K562 (cell line): ENCODE data around the gene OAT. TPM values are rescaled to one million over a fixed set of nuclear protein-coding genes. Genes with fewer than 3 reads are reported as not detected.

ENCODE experiments used
- ATAC-seq: fragments of 200-7000 bp; cut with Tn5 transposase; 3 replicates; pipeline ENCODE4 v1.9.1; 2020; ENCODE audit warnings: moderate library complexity
- BruUV-seq: library from RNA; stranded (reverse); fragments of 400-500 nt; replicated peaks from 2 replicates; lab custom pipeline; 2021; lab: Mats Ljungman, UMichigan
- CTCF ChIA-PET: fragments of 300-600 bp; formaldehyde crosslinking; extraction: SDS; loops from one replicate; lab custom pipeline; 2021; ENCODE audit warnings: low intra/inter-chr PET ratio; lab: Yijun Ruan, JAX
- POLR2A ChIA-PET: fragments of 300-600, 350-650 bp; sonication (Branson Sonifier 250); formaldehyde crosslinking; extraction: SDS; loops from one replicate; lab custom pipeline; 2021; ENCODE audit warnings: antibody characterized with exemption, inconsistent platforms; lab: Yijun Ruan, JAX
- DNase-seq, 4 experiments: peaks; one replicate each; pipeline versions ENCODE4 v3.0.0 to v3.0.0-alpha.2; 2011 to 2018; ENCODE audit warnings: low spot score in 3 of 4, mixed read lengths in 3 of 4; ENCODE audit errors: extremely low read depth in 1 of 4
- FAIRE-seq: peaks from 2 replicates; lab custom pipeline; 2011; peaks lifted over from hg19 to GRCh38; lab: Jason Lieb, UNC
- H2AFZ ChIP-seq: 2 replicates; pipeline ENCODE4 v1.6.0; 2011; ENCODE audit warnings: low read depth, low read length, control low read depth, inconsistent platforms
- H3K27ac ChIP-seq: fragments of 200-600 bp; 3 replicates; pipeline ENCODE4 v1.8.0; 2011; ENCODE audit warnings: low read depth, mild to moderate bottlenecking, control low read depth, inconsistent platforms, low read length, moderate library complexity, mixed read lengths; ENCODE audit errors: extremely low read depth
- H3K27me3 ChIP-seq, 2 experiments: fragments of 300-600 bp in 1 of 2; 2 replicates in 1 of 2; 3 replicates in 1 of 2; pipeline versions ENCODE4 v1.6.0 to v1.8.0; 2011; ENCODE audit warnings: inconsistent platforms in 2 of 2, low read length in 2 of 2, mild to moderate bottlenecking in 1 of 2, mixed read lengths in 1 of 2, moderate library complexity in 1 of 2; ENCODE audit not compliant: control insufficient read depth in 2 of 2, insufficient read depth in 2 of 2
- H3K36me3 ChIP-seq: fragments of 300-600 bp; 3 replicates; pipeline ENCODE4 v1.8.0; 2011; ENCODE audit warnings: mild to moderate bottlenecking, low read length, inconsistent platforms; ENCODE audit not compliant: control insufficient read depth, insufficient read depth
- H3K4me1 ChIP-seq, 2 experiments: fragments of 200-600 bp in 1 of 2; replicated peaks in 1 of 2; 2 replicates in 1 of 2; 3 replicates in 1 of 2; pipeline versions ENCODE4 v1.5.1 to v1.8.0; 2011; ENCODE audit warnings: inconsistent platforms in 2 of 2, low read length in 2 of 2, mild to moderate bottlenecking in 1 of 2, mixed read lengths in 1 of 2, moderate library complexity in 1 of 2; ENCODE audit not compliant: control insufficient read depth in 2 of 2, insufficient read depth in 2 of 2
- H3K4me2 ChIP-seq: 2 replicates; pipeline ENCODE4 v1.6.1; 2011; ENCODE audit warnings: low read length, control low read depth, inconsistent platforms, mixed read lengths; ENCODE audit not compliant: insufficient read depth
- H3K4me3 ChIP-seq: fragments of 200-600 bp; sonication (generic), shearing (Covaris generic); 2 replicates; pipeline ENCODE4 v1.5.1; 2016; ENCODE audit warnings: control low read depth, inconsistent platforms
- H3K79me2 ChIP-seq: fragments of 200-600 bp; 3 replicates; pipeline ENCODE4 v1.8.0; 2011; ENCODE audit warnings: low read length, inconsistent platforms; ENCODE audit not compliant: control insufficient read depth, insufficient read depth
- H3K9ac ChIP-seq, 2 experiments: 2 replicates each; pipeline versions ENCODE4 v1.6.0 to v1.6.1; 2011; ENCODE audit warnings: low read depth in 2 of 2, low read length in 2 of 2, control low read depth in 1 of 2, inconsistent platforms in 1 of 2, mild to moderate bottlenecking in 1 of 2, mixed read lengths in 1 of 2; ENCODE audit not compliant: insufficient read depth in 1 of 2
- H3K9me1 ChIP-seq: one replicate; pipeline ENCODE4 v1.6.0; 2011; ENCODE audit warnings: inconsistent platforms, mild to moderate bottlenecking, low read length, moderate library complexity; ENCODE audit not compliant: control insufficient read depth, insufficient read depth
- H3K9me3 ChIP-seq: replicated peaks from 2 replicates; pipeline ENCODE4 v1.5.1; 2011; ENCODE audit warnings: low read depth, low read length, inconsistent platforms; ENCODE audit not compliant: control insufficient read depth, insufficient read depth
- H4K20me1 ChIP-seq: replicated peaks from 2 replicates; pipeline ENCODE4 v1.6.1; 2011; ENCODE audit warnings: low read length, inconsistent platforms, mixed read lengths; ENCODE audit not compliant: control insufficient read depth, insufficient read depth
- HDAC1 ChIP-seq, 2 experiments: fragments of 450-650 bp; IDR thresholded peaks; 2 replicates each; pipeline ENCODE4 v1.6.1; 2016 to 2017; ENCODE audit warnings: inconsistent platforms in 1 of 2, mild to moderate bottlenecking in 1 of 2, moderate library complexity in 1 of 2
- MAFF ChIP-seq: IDR thresholded peaks from 2 replicates; pipeline ENCODE4 v1.6.1; 2012; ENCODE audit warnings: low read length, improper control_type of control experiment
- MEIS2 ChIP-seq: fragments of 450-650 bp; IDR thresholded peaks from 2 replicates; pipeline ENCODE4 v1.6.1; 2014; ENCODE audit warnings: mild to moderate bottlenecking; ENCODE audit not compliant: partially characterized antibody
- NCOA1 ChIP-seq: fragments of 450-650 bp; IDR thresholded peaks from 2 replicates; pipeline ENCODE4 v1.6.1; 2016; ENCODE audit warnings: low read depth
- NUFIP1 ChIP-seq: fragments of 450-650 bp; IDR thresholded peaks from 2 replicates; pipeline ENCODE4 v1.6.1; 2018; ENCODE audit not compliant: partially characterized antibody
- RREB1 ChIP-seq: fragments of 250-450 bp; sonication (Bioruptor Pico); IDR thresholded peaks from 2 replicates; pipeline ENCODE4 v1.4.0; 2020
- ZBTB26 ChIP-seq: fragments of 450-650 bp; formaldehyde crosslinking; IDR thresholded peaks from 2 replicates; pipeline ENCODE4 v1.4.0; 2022; ENCODE audit warnings: missing genetic modification characterization
- ZNF655 ChIP-seq: fragments of 250-450 bp; sonication (Bioruptor Pico); IDR thresholded peaks from 2 replicates; pipeline ENCODE4 v1.5.0; 2021
- WGBS: fragments of 100-300 bp; shearing (Covaris generic); methylation state at CpG from one replicate; pipeline ENCODE4 v1.1.6; 2016; ENCODE audit warnings: low coverage, mixed read lengths; ENCODE audit not compliant: insufficient coverage; ENCODE audit errors: missing lambda C conversion rate; 5-methylcytosine and 5-hydroxymethylcytosine counted together
- in situ Hi-C: fragments of 300-500 bp; cut with MboI; formaldehyde crosslinking; loops from 4 replicates; pipeline ENCODE4 v1.15.0; 2018; ENCODE audit warnings: inconsistent platforms, mixed read lengths
- intact Hi-C: fragments of 100-400 bp; cut with micrococcal nuclease; formaldehyde crosslinking; loops from 2 replicates; pipeline ENCODE4 v1.14.2; 2022
- polyA plus RNA-seq, 8 experiments: library from polyadenylated mRNA; depleted of rRNA in 4 of 8; stranded (reverse) in 5 of 8; unstranded in 3 of 8; fragments of >200 nt; fragmentation: Nextera tagmentation in 2 of 8; fragmentation: Illumina TruSeq in 1 of 8; extraction: Ambion mirVana in 2 of 8; extraction: Trizol in 1 of 8; gene quantifications; 2 replicates each; pipeline versions ENCODE4 v1.2.1 to v1.2.3, GENCODE V29; 2011 to 2014; ENCODE audit warnings: inconsistent platforms in 1 of 8, missing spikeins in 1 of 8
- total RNA-seq, 7 experiments: library from RNA; depleted of rRNA in 6 of 7; stranded (reverse); fragments of >200 nt in 6 of 7; fragmentation: Illumina TruSeq in 2 of 7; extraction: Trizol in 2 of 7; gene quantifications; 2 replicates each; pipeline versions ENCODE4 v1.2.1 to v1.2.3, GENCODE V29; 2011 to 2021; ENCODE audit warnings: low replicate concordance in 1 of 7
- TF ChIP-seq, protein P1 (sequence below): fragments of 450-650 bp; IDR thresholded peaks from 2 replicates; pipeline ENCODE4 v1.6.1; 2016
- TF ChIP-seq, protein P2 (sequence below): fragments of 450-650 bp; IDR thresholded peaks from 2 replicates; pipeline ENCODE4 v1.6.1; 2017; ENCODE audit warnings: antibody characterized with exemption

Gene OAT
- total and polyA plus RNA-seq, 9 of the 15 experiments (the other 6 are each of a cell fraction or from before 2014, with no cell fraction given) = 100 to 312 (median 163) TPM

DNA sequence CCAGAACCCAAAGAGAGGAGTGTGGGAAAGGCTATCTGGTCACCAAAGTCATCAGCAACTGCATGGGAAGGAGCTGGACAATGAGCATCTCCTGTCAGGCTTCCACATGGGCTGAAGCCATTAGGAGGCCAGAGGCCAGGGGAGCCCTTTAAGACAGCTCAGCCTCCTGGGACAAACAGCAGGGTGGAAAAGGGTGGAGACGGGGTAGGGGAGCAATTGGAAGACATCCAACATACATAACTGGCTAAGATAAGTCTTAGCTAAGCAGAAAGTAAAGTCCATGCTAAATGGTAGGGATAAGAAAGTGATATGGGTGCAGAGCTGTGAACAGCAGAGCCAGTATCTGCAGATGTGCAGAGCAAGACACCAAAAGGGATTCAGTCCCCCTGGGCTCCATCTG, 1.5 kb upstream of the OAT start:
- peak; percentile 97 for FAIRE-seq
- peak; percentile 30 for ATAC-seq
- CTCF ChIA-PET = no interaction called here
- Histone ChIP-seq H3K79me2 (peaks cover 35% of the 10 kb centered on the region), H2AFZ (0 out of 2 replicates have a peak overlapping the region, but pooled peaks have one; percentile 25), H3K27me3 (no peaks in the 10 kb centered on the region), H3K4me3 (no peak overlapping the region), H3K9me3 (no peaks in the 10 kb centered on the region), H3K4me2 (peak overlapping the region; percentile 74), H3K9me1 (no peaks in the 10 kb centered on the region), H3K9ac (peak overlapping the region in 1 of 2 experiments; percentile 48; a peak in 1 of 4 replicates), H3K36me3 (peaks cover 5% of the 10 kb centered on the region; the same call in 1 of the 3 replicates), H4K20me1 (peaks cover 14% of the 10 kb centered on the region; the same call in 1 of the 2 replicates), H3K27ac (peak overlapping the region; percentile 72), H3K4me1 (peaks cover 42 to 48% of the 10 kb centered on the region in 2 experiments)
- POLR2A ChIA-PET = interaction anchor here (0.6 to 0.9 kb wide), 5 partner anchors 10 to 134 kb away, joined by 3 to 4 read pairs (median 3); partner anchors contain the start of gene LHPP
- BruUV-seq = no TSS peak
- intact Hi-C loops (loop anchor here (2.0 to 5.0 kb wide), 2 partner anchors 37 to 67 kb away; no protein-coding TSS in a partner anchor), in situ Hi-C loops (no loop called here)
- DNase-seq = peak; percentile 23 to 86 (median 48)
- 0% methylated on average over 1 of the region's 1 CpG for WGBS
- no peak for TF ChIP-seq MEIS2
- TF ChIP-seq RREB1 (CRISPR knock-in tag) = no peak
- no peak for TF ChIP-seq ZBTB26 (CRISPR knock-in tag)
- TF ChIP-seq MAFF = peak; percentile 63; the same call in 1 of the 2 replicates
- TF ChIP-seq NCOA1 = no peak
- TF ChIP-seq, protein P1, sequence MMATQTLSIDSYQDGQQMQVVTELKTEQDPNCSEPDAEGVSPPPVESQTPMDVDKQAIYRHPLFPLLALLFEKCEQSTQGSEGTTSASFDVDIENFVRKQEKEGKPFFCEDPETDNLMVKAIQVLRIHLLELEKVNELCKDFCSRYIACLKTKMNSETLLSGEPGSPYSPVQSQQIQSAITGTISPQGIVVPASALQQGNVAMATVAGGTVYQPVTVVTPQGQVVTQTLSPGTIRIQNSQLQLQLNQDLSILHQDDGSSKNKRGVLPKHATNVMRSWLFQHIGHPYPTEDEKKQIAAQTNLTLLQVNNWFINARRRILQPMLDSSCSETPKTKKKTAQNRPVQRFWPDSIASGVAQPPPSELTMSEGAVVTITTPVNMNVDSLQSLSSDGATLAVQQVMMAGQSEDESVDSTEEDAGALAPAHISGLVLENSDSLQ = no peak
- no peak for TF ChIP-seq NUFIP1
- no peak for TF ChIP-seq ZNF655 (CRISPR knock-in tag)
- peak in 1 of 2 experiments; percentile 18; a peak in 1 of 4 replicates for TF ChIP-seq HDAC1 (IDR thresholded peaks at IDR 0.05)
- TF ChIP-seq, protein P2, sequence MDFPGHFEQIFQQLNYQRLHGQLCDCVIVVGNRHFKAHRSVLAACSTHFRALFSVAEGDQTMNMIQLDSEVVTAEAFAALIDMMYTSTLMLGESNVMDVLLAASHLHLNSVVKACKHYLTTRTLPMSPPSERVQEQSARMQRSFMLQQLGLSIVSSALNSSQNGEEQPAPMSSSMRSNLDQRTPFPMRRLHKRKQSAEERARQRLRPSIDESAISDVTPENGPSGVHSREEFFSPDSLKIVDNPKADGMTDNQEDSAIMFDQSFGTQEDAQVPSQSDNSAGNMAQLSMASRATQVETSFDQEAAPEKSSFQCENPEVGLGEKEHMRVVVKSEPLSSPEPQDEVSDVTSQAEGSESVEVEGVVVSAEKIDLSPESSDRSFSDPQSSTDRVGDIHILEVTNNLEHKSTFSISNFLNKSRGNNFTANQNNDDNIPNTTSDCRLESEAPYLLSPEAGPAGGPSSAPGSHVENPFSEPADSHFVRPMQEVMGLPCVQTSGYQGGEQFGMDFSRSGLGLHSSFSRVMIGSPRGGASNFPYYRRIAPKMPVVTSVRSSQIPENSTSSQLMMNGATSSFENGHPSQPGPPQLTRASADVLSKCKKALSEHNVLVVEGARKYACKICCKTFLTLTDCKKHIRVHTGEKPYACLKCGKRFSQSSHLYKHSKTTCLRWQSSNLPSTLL = no peak
